Natural killer cell treated with Interleukin-12 subunit alpha and Interleukin-12 subunit beta and Interleukin-15 and Interleukin-18, amount 100 ng/mL, for 72 hours (primary cell): Measurements from ENCODE around the gene RNF31. TPM values are rescaled to one million over a fixed set of nuclear protein-coding genes. Genes with fewer than 3 reads are reported as not detected.

ENCODE experiments used
- ATAC-seq, 2 donors: fragments of 150-1000 bp; cut with Tn5 transposase in 1 of 2; sonication (Bioruptor Pico), chemical (Tn5 transposase) in 1 of 2; 2 replicates each; pipeline ENCODE4 v1.10.0; 2021
- DNase-seq: peaks from one replicate; pipeline ENCODE4 v3.0.0; 2022; ENCODE audit warnings: low spot score
- H3K27ac Mint-ChIP-seq, 2 donors: 1 replicate in 1 of 2; 2 replicates in 1 of 2; pipeline ENCODE4 v1.8.0; 2022; ENCODE audit warnings: mixed read lengths in 2 of 2, mild to moderate bottlenecking in 1 of 2, moderate library complexity in 1 of 2
- H3K27me3 Mint-ChIP-seq, 2 donors: 1 replicate in 1 of 2; 2 replicates in 1 of 2; pipeline ENCODE4 v1.8.0; 2022; ENCODE audit warnings: mixed read lengths in 2 of 2
- H3K36me3 Mint-ChIP-seq: one replicate; pipeline ENCODE4 v1.8.0; 2022; ENCODE audit warnings: mixed read lengths
- H3K4me1 Mint-ChIP-seq, 2 donors: 1 replicate in 1 of 2; 2 replicates in 1 of 2; pipeline ENCODE4 v1.8.0; 2022; ENCODE audit warnings: low read depth in 2 of 2, mixed read lengths in 2 of 2, mild to moderate bottlenecking in 1 of 2
- H3K4me3 Mint-ChIP-seq: one replicate; pipeline ENCODE4 v1.8.0; 2022; ENCODE audit warnings: mixed read lengths
- H3K9me3 Mint-ChIP-seq: 2 replicates; pipeline ENCODE4 v1.8.0; 2022; ENCODE audit warnings: mixed read lengths
- total RNA-seq, 2 donors: library from RNA; stranded (reverse); gene quantifications; one replicate each; pipeline ENCODE4 v1.2.3, GENCODE V29; 2022

The RNF31 gene
- total RNA-seq, 2 donors from 2014 or later, result 115 to 170 TPM

GRCh38 chr14:24167469-24168114 is 20.3 kb downstream of the RNF31 start:
- DNase-seq, result no peak
- Mint-ChIP-seq H3K4me1 (peaks cover 27 to 44% of the 10 kb centered on the region in 2 donors), H3K27ac (peak overlapping the region; percentile 52 to 71), H3K27me3 (no peaks in the 10 kb centered on the region), H3K9me3 (no peaks in the 10 kb centered on the region), H3K36me3 (peaks cover 24% of the 10 kb centered on the region), H3K4me3 (no peak overlapping the region)
- no peak for ATAC-seq

GRCh38 chr14:24171422-24172260 is 24.3 kb downstream of the RNF31 start, which contains the start of gene REC8:
REC8 (plus strand) TSS chr14:24172080; CDS start chr14:24172553, 473 bp downstream.
- DNase-seq, result peak; percentile 76
- Mint-ChIP-seq H3K27me3 (no peaks in the 10 kb centered on the region), H3K4me1 (peaks cover 19 to 21% of the 10 kb centered on the region in 2 donors), H3K9me3 (no peaks in the 10 kb centered on the region), H3K36me3 (peaks cover 15% of the 10 kb centered on the region), H3K27ac (peak within 1 kb of the TSS; percentile 56 to 74), H3K4me3 (peak within 1 kb of the TSS; percentile 81)
- peak; percentile 83 to 86 for ATAC-seq

GRCh38 chr14:24172261-24172860 is 25.1 kb downstream of the RNF31 start:
- DNase-seq (no peak), ATAC-seq (no peak)
- Mint-ChIP-seq H3K27ac (peak overlapping the region in 1 of 2 donors; percentile 56), H3K27me3 (no peaks in the 10 kb centered on the region), H3K36me3 (peaks cover 13% of the 10 kb centered on the region), H3K4me3 (peak overlapping the region; percentile 81), H3K4me1 (peaks cover 18 to 20% of the 10 kb centered on the region in 2 donors), H3K9me3 (no peaks in the 10 kb centered on the region)

- peaks cover 13 to 16% of the 10 kb centered on the region in 2 donors for H3K4me1 Mint-ChIP-seq
- ATAC-seq (no peak), DNase-seq (no peak)
- H3K9me3 Mint-ChIP-seq, result no peaks in the 10 kb centered on the region
- H3K27me3 Mint-ChIP-seq, result no peaks in the 10 kb centered on the region
- H3K4me3 Mint-ChIP-seq, result peak overlapping the region; percentile 44
- peaks cover 8% of the 10 kb centered on the region for H3K36me3 Mint-ChIP-seq
- peak overlapping the region in 1 of 2 donors; percentile 56 for H3K27ac Mint-ChIP-seq
Measured at GRCh38 chr14:24172871-24173281, 25.6 kb downstream of the RNF31 start.

GRCh38 chr14:24176599-24176998 is 29.3 kb downstream of the RNF31 start:
- no peak overlapping the region for H3K27ac Mint-ChIP-seq
- peaks cover 1 to 15% of the 10 kb centered on the region in 2 donors for H3K4me1 Mint-ChIP-seq
- H3K4me3 Mint-ChIP-seq, result no peak overlapping the region
- ATAC-seq (no peak), DNase-seq (no peak)
- H3K36me3 Mint-ChIP-seq, result peaks cover 6% of the 10 kb centered on the region
- no peaks in the 10 kb centered on the region for H3K27me3 Mint-ChIP-seq
- H3K9me3 Mint-ChIP-seq, result no peaks in the 10 kb centered on the region

- Mint-ChIP-seq H3K4me3 (no peak overlapping the region), H3K9me3 (no peaks in the 10 kb centered on the region), H3K27me3 (no peaks in the 10 kb centered on the region), H3K4me1 (peaks cover 0 to 11% of the 10 kb centered on the region in 2 donors), H3K36me3 (peaks cover 6% of the 10 kb centered on the region), H3K27ac (no peak overlapping the region)
- ATAC-seq (no peak), DNase-seq (no peak)
Measured at GRCh38 chr14:24177041-24177825, 29.9 kb downstream of the RNF31 start.

- no peak overlapping the region for H3K4me3 Mint-ChIP-seq
- peaks cover 0 to 16% of the 10 kb centered on the region in 2 donors for H3K4me1 Mint-ChIP-seq
- no peaks in the 10 kb centered on the region for H3K27me3 Mint-ChIP-seq
- peaks cover 6% of the 10 kb centered on the region for H3K36me3 Mint-ChIP-seq
- H3K27ac Mint-ChIP-seq, result no peak overlapping the region
- ATAC-seq (no peak), DNase-seq (no peak)
- H3K9me3 Mint-ChIP-seq, result no peaks in the 10 kb centered on the region
Measured at GRCh38 chr14:24177891-24178290, 30.6 kb downstream of the RNF31 start.

- no peak overlapping the region for H3K4me3 Mint-ChIP-seq
- H3K27ac Mint-ChIP-seq, result no peak overlapping the region
- no peaks in the 10 kb centered on the region for H3K27me3 Mint-ChIP-seq
- ATAC-seq (no peak), DNase-seq (no peak)
- peaks cover 6% of the 10 kb centered on the region for H3K36me3 Mint-ChIP-seq
- H3K4me1 Mint-ChIP-seq, result peaks cover 0 to 16% of the 10 kb centered on the region in 2 donors
- no peaks in the 10 kb centered on the region for H3K9me3 Mint-ChIP-seq
Measured at GRCh38 chr14:24178399-24179178, 31.3 kb downstream of the RNF31 start.

- H3K27me3 Mint-ChIP-seq, result no peaks in the 10 kb centered on the region
- no peak overlapping the region for H3K4me3 Mint-ChIP-seq
- H3K27ac Mint-ChIP-seq, result no peak overlapping the region
- DNase-seq (no peak), ATAC-seq (no peak)
- H3K9me3 Mint-ChIP-seq, result no peaks in the 10 kb centered on the region
- peaks cover 6% of the 10 kb centered on the region for H3K36me3 Mint-ChIP-seq
- H3K4me1 Mint-ChIP-seq, result peaks cover 0 to 16% of the 10 kb centered on the region in 2 donors
Measured at GRCh38 chr14:24179294-24179960, 32.1 kb downstream of the RNF31 start.

- Mint-ChIP-seq H3K27me3 (no peaks in the 10 kb centered on the region), H3K27ac (no peak overlapping the region), H3K4me1 (peaks cover 0 to 16% of the 10 kb centered on the region in 2 donors), H3K4me3 (no peak overlapping the region), H3K9me3 (no peaks in the 10 kb centered on the region), H3K36me3 (peaks cover 6% of the 10 kb centered on the region)
- no peak for DNase-seq
- no peak for ATAC-seq
Measured at GRCh38 chr14:24179961-24180796, 32.9 kb downstream of the RNF31 start.

GRCh38 chr14:24181371-24182077 is 34.2 kb downstream of the RNF31 start:
- H3K4me1 Mint-ChIP-seq, result peaks cover 0 to 16% of the 10 kb centered on the region in 2 donors
- no peaks in the 10 kb centered on the region for H3K27me3 Mint-ChIP-seq
- H3K36me3 Mint-ChIP-seq, result peaks cover 6% of the 10 kb centered on the region
- no peaks in the 10 kb centered on the region for H3K9me3 Mint-ChIP-seq
- DNase-seq (no peak), ATAC-seq (peak in 1 of 2 donors; percentile 8)
- H3K27ac Mint-ChIP-seq, result peak overlapping the region in 1 of 2 donors; percentile 72
- H3K4me3 Mint-ChIP-seq, result no peak overlapping the region
